Fibroblast of skin of abdomen (primary cell): ENCODE results near the gene HDLBP.

Experiments
- DNase-seq: peaks from one replicate; pipeline ENCODE4 v3.0.0-alpha.2; 2013

Gene HDLBP

DNA sequence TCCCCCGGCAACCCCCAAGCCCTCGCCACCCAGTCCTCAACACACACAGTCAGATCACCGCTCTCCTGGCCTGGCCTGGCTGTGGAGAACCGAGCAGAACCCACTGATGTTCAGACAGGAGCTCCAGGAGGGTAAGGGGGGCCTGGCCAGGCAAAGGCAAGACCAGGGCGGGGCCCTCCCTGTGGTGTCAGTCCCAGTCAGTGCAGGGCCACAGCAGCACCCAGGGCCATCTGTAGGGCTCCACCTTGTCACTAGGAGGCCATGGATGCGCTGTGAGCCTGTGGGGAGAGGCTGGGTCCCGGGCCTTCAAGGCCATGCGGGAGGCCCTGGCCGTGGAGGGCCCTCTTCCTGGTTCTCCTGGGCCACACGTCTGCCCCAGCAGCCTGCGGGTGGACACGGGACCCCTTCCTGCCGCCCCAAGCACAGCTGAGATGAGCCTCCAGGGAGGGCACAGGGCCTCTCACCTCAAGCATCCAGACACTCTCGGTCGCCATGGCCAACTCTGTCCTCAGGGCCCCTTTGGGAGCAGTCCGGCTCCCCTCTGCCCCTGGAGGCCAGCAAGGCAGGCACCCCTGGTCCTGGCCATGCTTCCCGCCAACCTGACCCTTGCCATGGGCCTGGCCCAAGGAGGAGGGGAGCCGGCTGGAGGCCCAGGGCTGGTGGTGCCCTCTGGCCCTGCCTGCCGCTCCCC lies 125.0 kb downstream of the HDLBP start:
- no peak for DNase-seq

- no peak for DNase-seq
Measured at GRCh38 chr2:241189856-241190201, 125.6 kb downstream of the HDLBP start.

DNA sequence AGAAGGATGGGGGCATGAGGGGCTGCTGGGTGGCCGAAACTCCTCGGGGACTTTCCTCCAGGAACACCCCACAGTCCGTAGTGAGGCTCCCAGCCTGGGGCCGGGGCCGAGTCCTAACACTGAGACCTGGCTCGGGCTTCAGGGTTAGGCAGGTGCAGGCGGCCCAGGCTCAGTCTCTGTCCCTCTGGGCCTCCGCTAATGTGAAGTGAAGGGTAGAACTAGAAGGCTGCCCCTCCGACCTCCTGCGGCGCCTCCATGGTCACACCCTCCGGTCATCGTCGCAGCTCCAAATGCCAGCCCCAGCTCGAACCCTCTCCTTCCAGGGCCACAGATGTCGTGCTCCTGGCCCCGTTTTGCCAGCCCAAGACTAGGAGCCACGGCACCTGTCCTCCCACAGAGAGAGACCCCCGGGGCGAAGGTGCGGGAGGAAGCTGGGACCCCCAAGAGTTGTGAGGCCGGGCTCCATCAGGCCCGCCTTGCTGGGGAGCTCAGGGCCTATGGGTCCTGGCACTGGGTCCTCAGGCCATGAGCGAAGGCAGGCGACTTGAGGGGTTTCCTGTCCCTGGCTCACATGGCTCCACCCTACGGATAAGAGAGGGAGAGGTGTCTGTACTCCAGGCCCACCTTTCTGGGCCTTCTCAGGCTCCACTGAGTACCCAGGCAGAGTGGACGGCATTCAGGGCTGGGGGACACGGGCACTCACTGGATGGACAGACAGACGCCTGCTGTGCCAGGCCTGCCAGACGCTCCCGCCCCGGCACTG lies 126.2 kb downstream of the HDLBP start:
- no peak for DNase-seq

GRCh38 chr2:241188361-241189092 lies 126.9 kb downstream of the HDLBP start, which contains the start of gene ANO7:
TSS of gene ANO7 (plus strand) at chr2:241188677. CDS start at chr2:241190064, 1,387 bp downstream.
- no peak for DNase-seq

- no peak for DNase-seq
Measured at GRCh38 chr2:241187918-241188234, 127.6 kb downstream of the HDLBP start.

DNA sequence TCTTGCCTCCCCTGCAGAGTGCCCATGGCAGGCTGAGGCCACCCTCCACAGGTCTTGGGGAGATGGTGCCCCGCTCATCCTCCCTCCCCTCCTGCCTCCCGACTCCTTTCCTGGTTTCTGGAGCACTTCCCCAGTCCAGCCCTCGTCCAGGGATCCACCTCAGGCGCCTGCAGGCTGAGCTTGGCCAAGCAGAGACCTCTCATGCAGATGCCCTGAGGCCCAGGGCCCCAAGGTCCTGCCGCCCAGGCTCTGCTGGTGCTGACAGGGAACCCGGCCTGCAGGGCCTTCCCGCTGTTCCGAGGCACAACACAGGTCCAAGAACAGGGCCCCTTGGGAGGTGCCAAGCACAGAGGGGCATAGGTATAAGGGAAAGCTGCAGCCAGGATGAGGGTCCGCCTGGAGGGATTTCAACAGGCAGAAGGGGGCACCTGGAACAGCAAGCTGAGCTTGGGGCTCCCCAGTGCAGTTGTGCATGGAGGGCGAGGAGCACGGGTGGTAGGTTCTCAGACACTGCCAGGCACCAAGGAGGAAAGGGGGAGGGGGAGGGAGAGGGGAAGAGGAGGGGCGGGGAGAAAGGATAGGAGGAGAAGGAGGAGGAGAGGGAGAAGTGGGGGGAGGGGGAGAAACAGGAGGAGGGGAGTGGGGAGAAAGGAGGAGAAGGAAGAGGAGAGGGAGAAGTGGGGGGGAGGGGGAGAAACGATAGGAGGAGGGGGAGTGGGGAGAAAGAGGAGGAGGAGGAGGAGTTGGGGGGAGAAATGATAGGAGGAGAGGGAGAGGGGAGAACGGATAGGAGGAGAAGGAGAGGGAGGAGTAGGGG lies 128.2 kb downstream of the HDLBP start:
- DNase-seq: no peak

DNA sequence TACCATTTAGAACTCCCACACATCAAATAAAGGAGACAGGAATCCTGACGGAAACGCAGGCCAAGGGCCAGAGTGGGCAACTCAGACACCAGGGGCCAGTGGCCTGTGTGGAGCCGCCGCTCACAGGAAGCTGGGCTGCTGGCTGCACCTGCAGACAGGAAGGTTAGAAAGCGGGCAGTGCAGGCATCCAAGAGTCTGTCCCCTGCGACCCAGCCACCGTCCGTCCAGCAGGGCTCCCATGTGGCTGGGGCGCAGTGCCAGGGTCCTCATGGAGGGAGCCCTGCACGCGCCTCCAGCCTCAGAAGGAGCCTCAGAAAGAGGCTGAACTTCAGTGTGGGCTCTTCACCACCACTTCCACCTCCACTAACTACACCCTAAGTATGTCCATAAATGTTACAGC lies 129.5 kb downstream of the HDLBP start:
- no peak for DNase-seq

DNA sequence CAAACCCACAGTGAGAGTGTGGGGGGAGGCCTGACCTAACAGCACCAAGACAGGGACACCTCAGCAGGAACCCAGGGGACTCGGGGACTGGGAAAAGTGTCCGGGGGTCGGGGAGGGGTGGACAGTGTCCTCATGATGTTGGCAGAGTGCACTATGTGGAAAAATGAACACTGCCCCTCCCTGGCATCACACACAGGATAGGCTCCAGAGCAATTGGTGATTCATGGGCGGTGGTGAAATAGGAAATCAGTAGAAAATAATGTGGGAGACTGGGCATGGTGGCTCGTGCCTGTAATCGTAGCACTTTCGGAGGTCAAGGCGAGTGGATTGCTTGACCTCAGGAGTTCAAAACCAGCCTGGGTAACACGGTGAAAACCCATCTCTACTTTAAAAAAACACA lies 130.6 kb downstream of the HDLBP start:
- no peak for DNase-seq

GRCh38 chr2:241183221-241183620 lies 132.3 kb downstream of the HDLBP start:
- DNase-seq: no peak

DNA sequence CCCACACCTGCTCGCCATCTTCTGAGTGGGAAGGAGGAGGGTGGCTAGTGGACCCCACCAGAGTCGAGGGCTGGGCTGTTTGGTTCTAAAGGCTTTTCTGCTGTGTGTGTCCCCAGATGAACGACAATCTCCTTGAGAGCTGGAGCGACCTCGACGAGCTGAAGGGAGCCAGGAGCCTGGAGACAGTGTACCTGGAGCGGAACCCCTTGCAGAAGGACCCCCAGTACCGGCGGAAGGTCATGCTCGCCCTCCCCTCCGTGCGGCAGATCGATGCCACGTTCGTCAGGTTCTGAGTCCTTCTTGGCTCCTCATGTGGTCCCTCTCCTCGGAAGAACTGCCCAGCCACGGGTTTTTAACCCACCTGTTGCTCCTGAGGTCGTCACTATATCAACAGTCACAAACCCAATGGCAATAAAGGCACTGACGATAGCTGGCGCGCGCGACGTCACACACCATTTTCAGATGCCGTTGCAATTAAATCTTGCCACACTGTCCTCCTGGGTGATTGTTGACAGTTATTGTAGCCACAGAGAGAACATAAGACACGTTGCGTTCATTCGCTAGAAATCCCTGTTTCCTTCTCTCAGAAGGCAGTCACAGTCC lies 132.8 kb downstream of the HDLBP start:
- no peak for DNase-seq

- DNase-seq: no peak
Measured at GRCh38 chr2:241182126-241182525, 133.3 kb downstream of the HDLBP start.

DNA sequence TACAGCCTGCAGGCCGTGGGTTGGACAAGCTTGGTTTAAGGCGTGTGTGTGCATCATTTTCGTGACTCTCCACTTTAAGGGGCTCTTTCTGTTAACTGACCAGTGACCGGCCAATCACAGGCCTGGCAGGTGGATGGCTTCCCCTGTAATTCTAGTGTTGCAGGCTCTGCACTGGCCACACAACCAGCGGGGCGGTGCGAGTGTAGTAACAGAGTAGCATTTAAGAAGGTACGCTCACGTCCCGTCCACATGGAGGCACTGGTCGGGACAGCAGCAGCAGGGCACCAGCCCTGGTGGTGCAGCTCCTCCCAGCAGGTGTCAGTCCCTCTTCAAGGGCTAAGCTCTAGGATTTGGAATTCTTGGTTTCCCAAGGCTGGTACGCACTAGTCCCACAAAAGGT lies 135.0 kb downstream of the HDLBP start:
- DNase-seq: no peak

DNA sequence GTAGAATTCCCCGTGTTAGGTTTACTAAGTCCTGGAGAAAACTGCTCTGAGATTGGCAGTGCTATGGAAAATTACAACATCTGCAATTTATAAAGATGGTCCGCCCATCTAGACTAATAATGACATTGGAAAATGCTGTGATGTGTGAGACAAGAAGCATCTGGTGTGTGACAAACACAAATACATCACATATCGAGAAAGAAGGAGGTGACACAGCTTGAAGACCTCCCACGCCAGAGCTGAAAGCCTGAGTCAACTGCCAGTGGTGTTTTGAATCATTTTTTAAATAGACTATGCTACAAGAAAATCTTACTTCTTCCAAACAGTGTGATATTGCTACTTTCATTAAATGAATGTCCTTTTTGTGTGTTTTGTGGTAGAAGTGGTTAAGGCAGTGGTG lies 135.6 kb downstream of the HDLBP start:
- DNase-seq: peak; percentile 4

DNA sequence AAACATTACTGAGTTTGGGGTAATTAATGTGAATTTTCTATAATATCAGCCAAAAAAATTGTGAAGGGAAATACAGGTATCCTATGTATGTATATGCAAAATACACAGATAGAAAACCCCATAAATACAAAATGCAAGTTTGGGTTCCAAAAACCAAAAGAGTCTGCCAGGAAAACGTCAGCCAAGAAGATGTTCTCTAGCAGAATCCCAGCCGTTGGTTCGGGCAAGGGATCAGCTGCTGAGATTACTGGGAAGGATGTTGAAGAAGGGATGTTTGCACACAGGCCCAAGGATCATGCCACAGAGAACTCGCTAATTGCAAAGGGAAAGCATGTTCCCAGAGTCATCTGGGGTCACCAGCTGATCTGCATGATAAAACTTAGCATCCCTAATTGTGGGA lies 136.5 kb downstream of the HDLBP start:
- no peak for DNase-seq

- no peak for DNase-seq
Measured at GRCh38 chr2:241177526-241178334, 137.7 kb downstream of the HDLBP start.
